IgD-negative memory B cell (primary cell): ENCODE results near the gene CACNG3. TPM values are rescaled to one million over a fixed set of nuclear protein-coding genes. Genes with fewer than 3 reads are reported as not detected.

Source experiments
- H3K27ac Mint-ChIP-seq, 3 donors: one replicate each; pipeline ENCODE4 v1.8.0; 2020 to 2022; ENCODE audit warnings: mild to moderate bottlenecking in 3 of 3, mixed read lengths in 3 of 3, moderate library complexity in 1 of 3
- H3K27me3 Mint-ChIP-seq: one replicate; pipeline ENCODE4 v1.8.0; 2021; ENCODE audit warnings: mixed read lengths
- H3K36me3 Mint-ChIP-seq: one replicate; pipeline ENCODE4 v1.8.0; 2020; ENCODE audit warnings: mild to moderate bottlenecking, mixed read lengths
- H3K4me1 Mint-ChIP-seq, 3 donors: one replicate each; pipeline ENCODE4 v1.8.0; 2020 to 2022; ENCODE audit warnings: mixed read lengths in 3 of 3, mild to moderate bottlenecking in 1 of 3
- H3K4me3 Mint-ChIP-seq, 4 donors: one replicate each; pipeline ENCODE4 v1.8.0; 2020 to 2022; ENCODE audit warnings: mild to moderate bottlenecking in 4 of 4, mixed read lengths in 4 of 4, moderate library complexity in 3 of 4
- H3K9me3 Mint-ChIP-seq, 3 donors: one replicate each; pipeline ENCODE4 v1.8.0; 2020 to 2021; ENCODE audit warnings: mixed read lengths in 3 of 3, mild to moderate bottlenecking in 1 of 3
- polyA plus RNA-seq: library from polyadenylated mRNA; unstranded; fragments of 300-500 nt; fragmentation: Illumina TruSeq; gene quantifications from one replicate; pipeline ENCODE4 v1.2.3, GENCODE V29; 2021

The CACNG3 gene
- polyA plus RNA-seq, 1 donor from 2014 or later: not detected

GRCh38 chr16:24372824-24373223 lies 116.7 kb downstream of the CACNG3 start:
- H3K9me3 Mint-ChIP-seq: peaks cover 12 to 21% (median 13%) of the 10 kb centered on the region in 3 donors
- H3K27ac Mint-ChIP-seq: no peak overlapping the region
- no peaks in the 10 kb centered on the region for H3K36me3 Mint-ChIP-seq
- no peaks in the 10 kb centered on the region for H3K4me1 Mint-ChIP-seq
- no peak overlapping the region for H3K4me3 Mint-ChIP-seq
- H3K27me3 Mint-ChIP-seq: peaks cover 7% of the 10 kb centered on the region

DNA sequence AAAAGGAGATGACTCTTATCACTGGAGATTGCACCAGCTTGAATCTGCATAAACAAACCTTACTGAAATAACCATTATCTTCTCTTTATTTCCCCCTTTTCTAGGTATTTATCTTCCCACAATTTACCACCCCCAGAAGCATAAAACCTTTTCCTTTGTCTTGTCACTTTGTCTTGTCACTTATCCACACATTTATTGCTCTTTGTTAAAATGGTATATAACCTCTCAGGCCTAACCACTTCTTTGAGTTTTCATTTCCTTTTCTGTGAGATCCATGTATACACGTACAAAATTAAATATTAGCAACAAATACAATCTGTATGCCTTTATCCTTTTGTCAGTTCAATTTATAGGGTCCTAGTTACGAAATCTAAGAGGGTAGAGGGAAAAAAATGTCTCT lies 122.9 kb downstream of the CACNG3 start:
- no peak overlapping the region for H3K4me3 Mint-ChIP-seq
- peaks cover 5% of the 10 kb centered on the region for H3K27me3 Mint-ChIP-seq
- peaks cover 11 to 32% (median 27%) of the 10 kb centered on the region in 3 donors for H3K9me3 Mint-ChIP-seq
- peaks cover 1% of the 10 kb centered on the region for H3K36me3 Mint-ChIP-seq
- H3K4me1 Mint-ChIP-seq: no peaks in the 10 kb centered on the region
- no peak overlapping the region for H3K27ac Mint-ChIP-seq

- Mint-ChIP-seq H3K9me3 (peaks cover 11 to 32% (median 24%) of the 10 kb centered on the region in 3 donors), H3K4me3 (peak overlapping the region in 1 of 4 donors; percentile 81), H3K27me3 (peaks cover 10% of the 10 kb centered on the region), H3K36me3 (peaks cover 1% of the 10 kb centered on the region), H3K27ac (no peak overlapping the region), H3K4me1 (no peaks in the 10 kb centered on the region)
Observed at GRCh38 chr16:24381470-24382118, 125.5 kb downstream of the CACNG3 start.

DNA sequence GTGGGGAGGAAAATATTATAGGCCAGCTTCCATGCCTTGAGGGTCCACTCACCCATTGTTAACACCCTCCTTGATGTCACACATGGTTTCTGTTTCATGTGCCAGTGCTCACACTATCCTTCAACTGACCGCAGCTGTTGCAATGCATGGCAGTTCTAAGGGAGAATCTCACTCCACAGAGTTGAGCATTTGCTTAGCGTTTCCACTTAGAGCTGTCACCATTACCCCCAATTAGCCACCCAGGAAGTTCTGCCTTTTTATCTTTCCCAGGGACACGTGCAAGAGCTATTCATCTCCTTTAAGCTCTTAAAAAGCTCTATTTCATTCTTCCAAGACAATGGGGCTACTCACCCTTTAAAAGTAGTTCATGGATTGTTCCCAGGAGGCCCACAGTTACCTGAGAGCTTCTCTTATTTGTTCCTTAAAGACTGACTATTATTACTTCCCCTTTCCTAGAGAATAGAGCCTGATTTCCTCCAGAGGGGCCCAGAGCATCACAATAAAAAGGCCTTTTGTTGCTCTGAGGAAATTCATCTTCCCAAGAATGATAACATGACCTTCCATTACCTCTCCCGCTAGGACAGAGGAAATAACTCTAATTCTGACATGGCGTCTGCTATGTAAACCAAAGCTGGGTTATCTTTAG lies 126.8 kb downstream of the CACNG3 start:
- Mint-ChIP-seq H3K36me3 (peaks cover 1% of the 10 kb centered on the region), H3K9me3 (peaks cover 7 to 24% (median 18%) of the 10 kb centered on the region in 3 donors), H3K4me3 (no peak overlapping the region), H3K4me1 (no peaks in the 10 kb centered on the region), H3K27me3 (peaks cover 8% of the 10 kb centered on the region), H3K27ac (no peak overlapping the region)

DNA sequence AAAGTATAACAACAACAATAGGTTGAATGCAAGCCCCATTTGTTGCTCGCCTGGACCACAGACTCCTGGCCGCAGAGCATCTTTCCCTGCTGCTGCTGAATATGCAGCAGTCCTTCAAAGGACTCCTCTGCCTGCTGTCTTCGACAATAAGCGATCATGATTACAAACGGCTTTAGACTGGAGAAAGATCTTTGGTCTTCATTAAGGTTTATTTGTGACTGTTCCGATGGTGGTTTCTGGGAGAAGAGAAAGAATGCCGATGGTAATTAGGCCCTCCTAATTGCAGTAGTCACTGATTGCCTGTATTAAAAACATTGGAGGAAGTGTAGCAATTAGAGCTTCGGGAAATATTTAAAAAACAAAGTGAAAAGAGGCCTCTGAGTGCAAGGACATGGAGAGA lies 138.2 kb downstream of the CACNG3 start:
- Mint-ChIP-seq H3K27me3 (peaks cover 16% of the 10 kb centered on the region), H3K36me3 (no peaks in the 10 kb centered on the region), H3K27ac (no peak overlapping the region), H3K4me3 (no peak overlapping the region), H3K4me1 (peaks cover 4 to 14% (median 11%) of the 10 kb centered on the region in 3 donors), H3K9me3 (peaks cover 0 to 4% (median 0%) of the 10 kb centered on the region in 3 donors)

DNA sequence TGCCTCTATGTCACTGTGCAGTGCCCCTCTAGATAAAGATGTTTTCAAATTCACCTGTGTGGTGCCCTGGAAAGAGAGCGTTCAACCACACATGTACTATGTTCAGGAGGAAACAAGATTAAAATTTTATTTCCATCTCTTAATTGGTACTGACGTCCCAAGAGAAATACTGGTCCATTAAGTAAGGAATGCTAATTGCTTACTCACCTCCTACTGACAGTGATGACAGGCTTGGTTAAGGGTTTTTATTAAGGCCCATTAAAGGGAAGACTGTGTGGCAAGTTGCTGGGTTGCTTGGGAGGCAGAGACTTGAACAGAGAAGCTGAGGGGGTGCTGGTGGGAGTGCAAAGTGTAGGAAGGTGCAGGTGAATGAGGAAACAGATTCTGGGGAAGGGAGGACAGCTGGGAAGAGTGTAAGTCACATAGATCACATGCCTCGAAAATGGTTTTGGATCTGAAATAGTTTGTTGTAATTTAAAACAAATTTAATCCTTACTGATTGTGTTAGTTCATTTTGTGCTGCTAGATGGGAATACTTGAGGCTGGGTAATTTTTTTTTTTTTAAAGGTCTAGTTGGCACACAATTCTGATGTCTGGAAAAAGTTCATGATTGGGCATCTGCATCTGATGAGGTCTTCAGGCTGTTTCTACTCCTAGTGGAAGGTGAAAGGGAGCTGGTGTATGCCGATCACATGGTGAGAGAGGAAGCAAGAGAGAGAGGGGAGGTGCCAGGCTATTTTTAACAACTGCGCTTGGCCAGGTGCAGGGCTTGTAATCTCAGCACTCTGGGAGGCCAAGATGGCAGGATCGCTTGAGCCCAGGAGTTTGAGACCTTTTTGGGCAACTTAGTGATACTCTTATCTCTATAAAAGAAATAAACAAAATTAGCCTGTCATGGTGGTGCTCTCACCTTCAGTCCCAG lies 140.5 kb downstream of the CACNG3 start:
- Mint-ChIP-seq H3K27ac (no peak overlapping the region), H3K4me3 (peak overlapping the region in 3 of 4 donors; percentile 42 to 88 (median 67))

DNA sequence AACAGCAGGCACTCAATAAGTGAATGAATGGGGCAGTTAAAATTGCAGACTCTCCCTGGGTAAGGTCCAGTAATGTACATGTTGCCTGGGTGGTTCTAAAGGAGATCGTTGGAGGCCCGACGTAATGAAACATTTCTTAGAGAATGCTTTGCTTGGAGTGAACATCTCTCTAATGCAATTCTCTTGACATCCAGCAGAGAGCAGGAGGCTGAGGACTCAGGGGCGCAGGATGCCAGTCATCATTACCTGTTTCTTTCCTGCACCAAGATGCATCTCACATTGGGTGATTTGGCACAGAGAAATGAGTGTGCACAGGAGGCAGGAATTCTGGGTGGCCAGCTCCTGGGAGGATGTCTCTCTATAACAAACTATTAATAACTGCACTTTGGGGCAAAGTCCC lies 152.9 kb downstream of the CACNG3 start:
- peaks cover 6% of the 10 kb centered on the region for H3K27me3 Mint-ChIP-seq
- peak overlapping the region in 1 of 3 donors; percentile 40 for H3K27ac Mint-ChIP-seq
- no peak overlapping the region for H3K4me3 Mint-ChIP-seq
- H3K9me3 Mint-ChIP-seq: peaks cover 0 to 2% (median 0%) of the 10 kb centered on the region in 3 donors
- peaks cover 6% of the 10 kb centered on the region for H3K36me3 Mint-ChIP-seq
- H3K4me1 Mint-ChIP-seq: peaks cover 0 to 2% (median 2%) of the 10 kb centered on the region in 3 donors

More for the DNA sequence above, 140.5 kb downstream of the CACNG3 start:
- peaks cover 10% of the 10 kb centered on the region for H3K27me3 Mint-ChIP-seq
- H3K36me3 Mint-ChIP-seq: peaks cover 1% of the 10 kb centered on the region
- H3K9me3 Mint-ChIP-seq: peaks cover 4 to 10% (median 7%) of the 10 kb centered on the region in 3 donors
- H3K4me1 Mint-ChIP-seq: peaks cover 4 to 14% (median 13%) of the 10 kb centered on the region in 3 donors
